Stimulated activated CD8-positive, alpha-beta memory T cell treated with anti-CD3 and anti-CD28 coated beads, Interleukin-7, amount 100 ng/mL, for 24 hours (primary cell): ENCODE measurements around the gene TUBGCP5.
"Not testable (repeated sequence)": the region's sequence is repeated elsewhere in the genome, so short reads cannot be mapped to it uniquely, and the experiment has no call there.

Experiments
- DNase-seq: peaks from one replicate; pipeline ENCODE4 v3.0.0-alpha.2; 2020; ENCODE audit warnings: low read depth

Gene TUBGCP5

DNA sequence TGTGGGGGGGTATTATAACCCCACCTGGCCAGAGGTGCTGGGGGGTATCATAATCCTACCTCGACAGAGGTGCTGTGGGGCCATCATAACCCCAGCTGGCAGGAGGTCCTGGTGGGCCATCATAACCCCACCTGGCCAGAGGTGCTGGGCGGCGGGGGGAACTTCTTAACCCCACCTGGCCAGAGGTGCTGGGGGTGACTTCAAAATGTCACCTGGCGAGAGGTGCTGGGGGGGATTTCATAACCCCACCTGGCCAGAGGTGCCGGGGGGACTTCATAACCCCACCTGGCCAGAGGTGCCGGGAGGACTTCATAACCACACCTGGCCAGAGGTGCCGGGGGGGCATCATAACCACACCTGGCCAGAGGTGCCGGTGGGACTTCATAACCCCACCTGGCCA lies 2.4 kb upstream of the TUBGCP5 start:
- not testable (repeated sequence) for DNase-seq

GRCh38 chr15:23039917-23040281 lies 530 bp upstream of the TUBGCP5 start:
- DNase-seq = no peak

DNA sequence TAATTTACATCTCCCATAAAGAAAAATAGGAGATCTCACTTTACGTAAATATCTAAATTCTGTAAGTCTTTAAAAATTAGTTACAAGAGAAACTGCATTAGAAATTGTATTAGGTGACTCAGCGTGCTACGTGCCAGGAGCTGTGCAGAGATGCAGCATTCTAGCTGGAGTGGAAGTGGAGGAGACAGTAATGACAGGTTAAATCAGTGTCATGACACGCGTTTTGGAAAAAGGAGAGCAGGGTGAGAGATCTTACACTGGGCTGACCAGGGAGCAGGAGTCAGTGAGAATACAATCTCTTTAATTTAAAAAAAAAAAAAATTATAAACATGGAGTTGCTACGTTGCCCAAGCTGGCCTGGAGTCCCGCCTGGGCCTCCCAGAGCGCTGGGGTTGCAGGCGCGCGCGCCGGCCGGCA lies 635 bp downstream of the TUBGCP5 start:
- DNase-seq = no peak

GRCh38 chr15:23035964-23036566 lies 3.3 kb downstream of the TUBGCP5 start:
- peak; percentile 22 for DNase-seq

GRCh38 chr15:23033979-23034378 lies 5.4 kb downstream of the TUBGCP5 start:
- DNase-seq = no peak

GRCh38 chr15:23026218-23026617 lies 13.2 kb downstream of the TUBGCP5 start:
- no peak for DNase-seq

DNA sequence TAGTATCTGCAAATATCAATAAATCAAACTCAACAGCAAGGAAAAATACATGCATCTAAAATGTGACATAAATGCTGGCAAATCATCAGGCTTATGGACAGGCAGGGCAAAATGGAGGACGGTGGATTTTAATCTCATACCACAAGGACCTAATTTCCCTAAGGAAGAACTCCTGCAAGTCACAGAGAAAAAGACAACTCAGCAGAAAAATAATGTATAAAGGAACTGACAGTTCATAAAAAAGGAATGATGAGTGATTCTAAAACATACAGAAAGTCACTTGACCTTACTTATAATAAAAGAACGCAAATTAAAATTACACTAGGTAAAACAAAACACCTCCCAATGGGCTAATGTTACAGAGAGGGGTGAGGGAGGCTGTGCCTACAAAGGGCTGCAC lies 17.2 kb downstream of the TUBGCP5 start:
- no peak for DNase-seq

DNA sequence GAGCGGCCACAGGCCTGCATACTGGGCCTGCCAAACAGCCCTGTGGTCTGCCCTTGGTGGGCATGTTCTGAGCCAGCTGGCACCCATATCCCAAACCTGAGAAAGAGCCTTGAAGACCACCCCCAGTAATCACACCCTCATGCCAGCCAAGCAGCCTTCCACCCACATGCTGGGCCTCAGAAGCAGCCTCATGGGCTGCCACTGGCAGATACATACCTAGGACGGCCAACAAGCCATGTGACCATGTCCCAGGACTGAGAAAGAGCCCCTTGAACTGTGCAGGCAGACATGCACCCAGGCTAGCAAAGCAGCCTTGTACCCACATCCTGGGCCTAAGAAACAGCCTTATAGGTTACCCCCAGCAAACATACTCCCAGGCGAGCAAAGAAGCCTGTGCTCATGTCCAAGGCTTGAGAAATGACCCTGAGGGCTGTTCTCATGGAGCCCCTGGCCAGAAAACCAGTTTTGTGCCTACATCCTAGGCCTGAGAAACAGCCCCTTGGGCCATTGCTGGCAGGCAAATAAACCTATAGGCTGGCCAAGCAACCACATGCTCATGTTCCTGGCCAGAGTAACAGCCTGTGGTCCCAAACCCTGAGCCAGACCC lies 24.9 kb downstream of the TUBGCP5 start:
- DNase-seq = no peak

- DNase-seq = no peak
Measured at GRCh38 chr15:23013681-23014080, 25.7 kb downstream of the TUBGCP5 start.

- not testable (repeated sequence) for DNase-seq
Measured at GRCh38 chr15:23012616-23013015, 26.8 kb downstream of the TUBGCP5 start.

GRCh38 chr15:23003736-23004135 lies 35.6 kb downstream of the TUBGCP5 start:
- no peak for DNase-seq

DNA sequence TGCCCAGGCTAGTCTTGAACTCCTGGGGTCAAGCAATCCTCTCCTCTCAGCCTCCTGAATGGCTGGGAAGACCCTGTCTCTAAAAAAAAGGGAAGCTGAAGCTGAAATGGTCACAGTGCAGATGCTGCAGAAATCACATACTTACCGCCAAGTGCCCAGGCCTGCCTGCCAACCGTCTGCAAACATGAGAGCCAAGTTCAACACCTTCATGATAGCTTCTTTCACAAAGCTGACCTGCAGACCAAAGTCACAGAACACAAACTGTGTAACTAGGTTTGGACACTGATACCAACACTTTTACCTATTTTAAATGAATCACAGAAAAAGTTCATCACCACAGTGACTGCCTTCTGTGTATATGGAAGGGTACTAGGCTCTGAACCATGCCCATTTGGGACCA lies 36.4 kb downstream of the TUBGCP5 start:
- DNase-seq = no peak

- DNase-seq = no peak
Measured at GRCh38 chr15:22995795-22996194, 43.6 kb downstream of the TUBGCP5 start.

DNA sequence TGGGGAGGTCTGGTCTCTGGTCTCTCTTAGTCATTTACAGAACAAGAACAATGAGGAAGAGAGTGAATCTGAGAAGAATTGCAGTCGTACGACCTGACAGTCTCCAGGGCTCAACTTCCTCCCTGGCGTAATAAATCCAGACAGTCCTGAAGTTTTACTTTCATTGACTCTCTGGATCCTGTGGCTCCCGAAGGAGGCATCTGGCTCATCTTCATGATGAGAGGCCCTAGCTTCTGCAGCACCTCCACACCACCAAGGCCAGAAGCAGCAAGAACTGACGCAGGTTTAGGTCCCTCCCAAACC lies 47.4 kb downstream of the TUBGCP5 start:
- DNase-seq = no peak

- no peak for DNase-seq
Measured at GRCh38 chr15:22989576-22990477, 49.5 kb downstream of the TUBGCP5 start.

DNA sequence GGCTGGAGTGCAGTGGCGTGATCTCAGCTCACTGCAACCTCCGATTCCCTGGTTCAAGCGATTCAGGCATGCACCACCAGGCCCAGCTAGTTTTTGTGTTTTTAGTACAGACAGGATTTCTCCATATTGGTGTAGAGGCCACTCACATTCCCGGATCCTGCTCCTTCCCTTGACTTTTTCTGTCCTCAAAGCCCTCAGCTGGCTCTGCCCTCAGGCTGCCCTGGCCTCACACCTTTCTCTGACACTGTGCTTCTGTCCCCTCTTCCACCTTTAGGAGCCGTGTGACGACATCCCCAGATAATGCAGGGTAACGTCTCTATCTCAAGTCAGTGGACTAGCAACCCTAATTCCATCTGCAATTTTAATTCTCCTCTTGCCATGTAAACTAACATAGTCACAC lies 50.6 kb downstream of the TUBGCP5 start:
- DNase-seq = no peak

GRCh38 chr15:22981931-22982330 lies 57.4 kb downstream of the TUBGCP5 start:
- DNase-seq = not testable (repeated sequence)

- no peak for DNase-seq
Measured at GRCh38 chr15:22981051-22981840, 58.1 kb downstream of the TUBGCP5 start.

GRCh38 chr15:22980189-22981050 lies 58.9 kb downstream of the TUBGCP5 start, which contains the start of gene CYFIP1:
Gene CYFIP1, minus strand, starts transcription at chr15:22980368. Its CDS starts 33,083 bp downstream, at chr15:22947285.
- no peak for DNase-seq

- DNase-seq = no peak
Measured at GRCh38 chr15:22979238-22980188, 59.9 kb downstream of the TUBGCP5 start.
